Measurements from ENCODE around the gene ARFGAP1.

The ARFGAP1 gene

GRCh38 chr20:63235399-63235983, 37.1 kb upstream of the ARFGAP1 start, which contains the start of gene BIRC7:
BIRC7 (plus strand) TSS chr20:63235905; CDS start chr20:63236097, 192 bp downstream.
- no peak within 1 kb of the TSS for H3K4me3 ChIP-seq (ENCODE audit: low read depth, low read length)
- TF ChIP-seq CTCF (IDR thresholded peaks at IDR 0.05; ENCODE audit: low read depth, low read length), result no peak

GRCh38 chr20:63236116-63236837, 36.3 kb upstream of the ARFGAP1 start:
- no peak overlapping the region for H3K4me3 ChIP-seq (ENCODE audit: low read depth, low read length)
- no peak for TF ChIP-seq CTCF (IDR thresholded peaks at IDR 0.05; ENCODE audit: low read depth, low read length)

DNA sequence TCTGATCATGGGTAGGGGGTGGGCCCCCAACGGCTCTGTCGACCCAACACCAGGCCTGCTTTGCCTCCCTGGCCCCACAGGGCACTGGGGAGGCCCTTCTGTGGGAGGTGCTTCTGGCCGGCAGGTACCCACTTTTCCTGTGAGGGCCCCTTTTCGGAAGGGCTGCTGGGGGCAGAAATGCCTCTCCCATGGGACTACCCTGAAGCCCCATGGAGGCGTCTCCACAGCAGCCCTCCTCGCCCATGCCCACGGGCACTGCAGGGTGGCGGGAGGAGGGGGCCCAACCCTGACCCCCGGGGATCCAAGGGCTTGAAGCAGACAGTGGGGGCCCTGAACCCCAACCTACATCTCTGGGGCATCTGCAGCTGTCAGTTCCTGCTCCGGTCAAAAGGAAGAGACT, 34.6 kb upstream of the ARFGAP1 start:
- TF ChIP-seq CTCF (IDR thresholded peaks at IDR 0.05; ENCODE audit: low read depth, low read length), result no peak
- H3K4me3 ChIP-seq (ENCODE audit: low read depth, low read length), result no peak overlapping the region

- no peak for TF ChIP-seq CTCF (IDR thresholded peaks at IDR 0.05; ENCODE audit: low read depth, low read length)
Observed at GRCh38 chr20:63238514-63239125, 34.0 kb upstream of the ARFGAP1 start.

GRCh38 chr20:63239431-63239830, 33.2 kb upstream of the ARFGAP1 start:
- TF ChIP-seq CTCF (IDR thresholded peaks at IDR 0.05; ENCODE audit: low read depth, low read length), result no peak
- H3K4me3 ChIP-seq (ENCODE audit: low read depth, low read length), result no peak overlapping the region

More at GRCh38 chr20:63238514-63239125, 34.0 kb upstream of the ARFGAP1 start:
- H3K4me3 ChIP-seq (ENCODE audit: low read depth, low read length), result no peak overlapping the region

DNA sequence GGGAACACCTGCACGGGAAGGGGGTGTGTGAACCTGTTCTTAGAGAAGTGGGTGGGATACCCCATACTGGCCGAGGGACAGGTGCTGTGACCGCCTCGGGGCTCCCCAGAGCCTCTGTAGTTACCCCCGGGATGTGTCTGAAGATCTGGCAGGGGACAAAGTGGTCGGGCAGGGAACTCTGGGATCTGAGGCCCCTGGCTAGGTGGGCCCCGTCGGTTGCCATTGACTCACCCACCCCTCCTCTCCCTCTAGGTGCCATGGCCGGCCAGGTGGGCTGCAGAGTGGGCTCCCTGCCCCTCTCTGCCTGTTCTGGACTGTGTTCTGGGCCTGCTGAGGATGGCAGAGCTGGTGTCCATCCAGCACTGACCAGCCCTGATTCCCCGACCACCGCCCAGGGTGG, 32.6 kb upstream of the ARFGAP1 start:
- TF ChIP-seq CTCF (IDR thresholded peaks at IDR 0.05; ENCODE audit: low read depth, low read length), result no peak
- no peak overlapping the region for H3K4me3 ChIP-seq (ENCODE audit: low read depth, low read length)

DNA sequence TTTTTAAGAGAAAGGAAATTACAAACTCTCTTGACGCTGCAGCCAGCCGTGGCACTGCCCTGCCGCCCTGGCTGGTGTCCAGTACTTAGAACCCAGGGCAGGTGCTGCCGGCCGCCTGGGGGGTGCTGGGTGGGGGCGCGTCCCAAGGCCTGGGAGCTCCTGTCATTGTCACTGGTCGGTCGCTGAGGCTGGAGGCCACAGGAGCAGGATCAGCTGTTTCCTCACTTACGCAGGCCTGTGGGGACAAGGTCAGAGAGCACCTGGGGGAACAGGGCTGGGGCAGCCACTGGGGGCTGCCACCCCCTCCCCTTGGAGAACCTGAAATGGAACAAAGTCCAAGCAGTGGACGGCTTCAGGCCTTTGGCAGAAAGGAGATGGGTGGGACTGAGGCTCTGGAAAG, 31.3 kb upstream of the ARFGAP1 start:
- H3K4me3 ChIP-seq (ENCODE audit: low read depth, low read length), result no peak overlapping the region
- TF ChIP-seq CTCF (IDR thresholded peaks at IDR 0.05; ENCODE audit: low read depth, low read length), result no peak
